Duodenal mucosa (tissue), 2 donors: Measurements from ENCODE around the gene CHADL.

Experiments
- H3K27ac ChIP-seq: one replicate; pipeline ENCODE4 v1.7.0; 2013; ENCODE audit warnings: low read depth, low read length
- H3K27me3 ChIP-seq, 2 donors: one replicate each; pipeline ENCODE4 v1.7.0; 2013; ENCODE audit warnings: low read length in 2 of 2, control low read depth in 1 of 2; ENCODE audit not compliant: insufficient read depth in 2 of 2, control insufficient read depth in 1 of 2
- H3K36me3 ChIP-seq, 2 donors: one replicate each; pipeline ENCODE4 v1.7.0; 2013; ENCODE audit warnings: low read length in 2 of 2, control low read depth in 1 of 2; ENCODE audit not compliant: insufficient read depth in 2 of 2, control insufficient read depth in 1 of 2
- H3K4me1 ChIP-seq, 2 donors: one replicate each; pipeline ENCODE4 v1.7.0; 2013; ENCODE audit warnings: low read length in 2 of 2, control low read depth in 1 of 2; ENCODE audit not compliant: insufficient read depth in 2 of 2, control insufficient read depth in 1 of 2
- H3K4me3 ChIP-seq, 2 donors: one replicate each; pipeline ENCODE4 v1.7.0; 2013; ENCODE audit warnings: low read length in 2 of 2, low read depth in 1 of 2
- H3K9ac ChIP-seq, 2 donors: one replicate each; pipeline ENCODE4 v1.7.0; 2013; ENCODE audit warnings: low read length in 2 of 2, low read depth in 1 of 2
- H3K9me3 ChIP-seq, 2 donors: one replicate each; pipeline ENCODE4 v1.7.0; 2013; ENCODE audit warnings: low read length in 2 of 2, control low read depth in 1 of 2; ENCODE audit not compliant: control insufficient read depth in 1 of 2

CHADL gene

DNA sequence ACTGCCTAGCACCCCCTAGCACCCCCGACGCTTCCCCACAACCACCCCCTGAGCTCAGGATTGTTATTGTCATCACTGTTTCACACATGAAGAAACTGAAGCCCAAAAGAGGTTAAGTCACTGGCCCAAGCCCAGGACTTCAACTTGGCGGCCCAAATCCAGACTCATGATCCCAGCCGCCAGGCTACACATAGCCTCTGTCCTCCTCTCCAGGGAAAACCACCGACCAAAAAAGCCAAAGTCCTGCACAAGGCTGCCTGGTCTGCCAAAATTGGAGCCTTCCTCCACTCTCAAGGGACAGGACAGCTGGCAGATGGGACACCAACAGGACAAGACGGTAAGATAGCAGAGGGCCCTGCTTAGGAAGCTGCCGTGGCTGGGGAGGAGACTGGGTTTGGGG lies 24.8 kb downstream of the CHADL start:
- Histone ChIP-seq H3K27me3 (no peaks in the 10 kb centered on the region), H3K4me3 (no peak overlapping the region), H3K36me3 (peaks cover 8 to 40% of the 10 kb centered on the region in 2 donors), H3K9ac (no peak overlapping the region), H3K4me1 (peaks cover 9 to 15% of the 10 kb centered on the region in 2 donors), H3K9me3 (no peaks in the 10 kb centered on the region), H3K27ac (no peak overlapping the region)

DNA sequence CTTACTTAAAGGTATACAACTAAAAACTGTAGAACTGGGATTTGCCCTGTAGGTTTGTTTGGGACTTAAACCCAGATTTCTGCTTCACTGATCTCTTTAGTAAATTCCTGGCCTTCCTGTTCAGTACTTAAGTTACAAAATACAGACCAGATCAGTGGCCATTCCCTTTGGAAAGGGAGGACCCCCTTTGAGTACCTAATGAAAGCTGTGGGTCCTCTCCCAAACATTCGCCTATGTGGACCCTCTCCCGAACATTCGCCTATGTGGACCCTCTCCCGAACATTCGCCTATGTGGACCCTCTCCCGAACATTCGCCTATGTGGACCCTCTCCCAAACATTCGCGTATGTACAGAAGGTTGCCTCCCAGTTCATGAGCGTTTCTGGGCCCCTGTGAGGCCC lies 25.3 kb downstream of the CHADL start:
- Histone ChIP-seq H3K4me1 (peaks cover 9 to 15% of the 10 kb centered on the region in 2 donors), H3K4me3 (no peak overlapping the region), H3K9ac (no peak overlapping the region), H3K27me3 (no peaks in the 10 kb centered on the region), H3K27ac (no peak overlapping the region), H3K36me3 (peaks cover 4 to 39% of the 10 kb centered on the region in 2 donors), H3K9me3 (no peaks in the 10 kb centered on the region)

DNA sequence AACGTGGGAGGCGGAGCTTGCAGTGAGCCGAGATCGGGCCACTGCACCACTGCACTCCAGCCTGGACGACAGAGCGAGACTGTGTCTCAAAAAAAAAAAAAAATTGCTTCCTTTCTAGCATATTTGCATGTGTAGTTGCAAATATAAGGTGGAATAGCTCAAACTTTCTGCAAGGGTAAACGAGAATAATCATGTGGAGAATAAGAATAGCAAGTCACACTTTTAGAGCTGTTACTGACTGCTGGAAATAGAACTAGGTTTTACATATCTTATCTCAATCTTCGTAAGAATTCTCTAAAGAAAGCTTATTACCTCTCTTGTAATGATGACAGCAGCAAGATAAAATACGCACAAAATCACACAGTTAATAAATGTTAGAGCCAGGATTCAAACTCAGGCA lies 34.0 kb downstream of the CHADL start:
- Histone ChIP-seq H3K4me3 (no peak overlapping the region), H3K27me3 (no peaks in the 10 kb centered on the region), H3K4me1 (peaks cover 0 to 16% of the 10 kb centered on the region in 2 donors), H3K27ac (no peak overlapping the region), H3K36me3 (peaks cover 4 to 12% of the 10 kb centered on the region in 2 donors), H3K9ac (no peak overlapping the region), H3K9me3 (no peaks in the 10 kb centered on the region)

DNA sequence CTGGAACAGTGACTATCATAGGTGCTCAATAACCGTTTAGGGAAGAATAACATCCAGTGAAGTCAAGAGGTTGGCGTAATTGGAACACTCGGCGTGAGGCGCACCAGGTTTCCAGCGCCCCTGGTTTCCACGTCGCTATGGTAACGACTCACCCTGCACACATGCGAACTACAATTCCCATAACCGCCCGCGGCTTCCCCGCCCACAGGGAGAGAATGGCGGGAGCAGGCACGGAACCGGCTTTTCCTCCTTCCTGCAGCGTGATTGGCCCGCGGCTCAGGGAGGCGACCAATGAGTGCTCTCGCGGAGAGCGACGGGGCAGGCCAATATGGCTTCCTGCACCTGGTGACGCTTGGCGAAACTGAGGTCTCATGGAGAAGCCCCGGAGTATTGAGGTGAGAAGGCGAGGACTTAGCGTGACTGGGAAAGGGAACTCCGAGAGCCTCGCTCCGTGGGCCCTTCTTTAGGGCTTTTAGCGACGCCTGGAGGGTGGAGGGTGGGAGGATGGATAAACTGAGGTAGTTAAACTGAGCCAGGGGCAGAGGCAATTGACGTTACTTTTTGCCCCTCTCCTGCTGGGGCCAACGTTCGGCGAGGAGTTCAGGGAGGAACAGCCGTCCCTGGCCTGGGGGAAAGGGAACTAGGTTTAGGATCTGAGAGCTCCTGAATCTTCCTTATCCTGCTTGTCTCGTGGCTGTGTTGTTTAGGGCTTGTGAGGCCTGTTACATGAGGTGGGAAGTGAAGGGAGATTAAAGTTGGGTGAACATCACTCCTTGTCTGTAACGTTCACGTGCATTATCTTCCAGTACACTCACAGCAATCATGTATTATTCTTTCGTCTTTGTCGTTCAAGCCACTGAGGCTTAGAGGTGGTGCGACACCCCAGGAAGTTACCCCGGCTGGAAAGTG lies 35.5 kb downstream of the CHADL start, which contains the start of gene L3MBTL2:
Gene L3MBTL2 (plus strand): TSS at position 321 of the 909 bp plus-strand sequence. CDS start 51 bp downstream, at position 372.
- peaks cover 4 to 6% of the 10 kb centered on the region in 2 donors for H3K36me3 ChIP-seq
- H3K4me3 ChIP-seq, result peak within 1 kb of the TSS; percentile 96 to 100
- H3K27me3 ChIP-seq, result no peaks in the 10 kb centered on the region
- peak within 1 kb of the TSS; percentile 86 to 93 for H3K9ac ChIP-seq
- H3K27ac ChIP-seq, result no peak within 1 kb of the TSS
- H3K9me3 ChIP-seq, result no peaks in the 10 kb centered on the region
- H3K4me1 ChIP-seq, result peaks cover 0 to 20% of the 10 kb centered on the region in 2 donors

DNA sequence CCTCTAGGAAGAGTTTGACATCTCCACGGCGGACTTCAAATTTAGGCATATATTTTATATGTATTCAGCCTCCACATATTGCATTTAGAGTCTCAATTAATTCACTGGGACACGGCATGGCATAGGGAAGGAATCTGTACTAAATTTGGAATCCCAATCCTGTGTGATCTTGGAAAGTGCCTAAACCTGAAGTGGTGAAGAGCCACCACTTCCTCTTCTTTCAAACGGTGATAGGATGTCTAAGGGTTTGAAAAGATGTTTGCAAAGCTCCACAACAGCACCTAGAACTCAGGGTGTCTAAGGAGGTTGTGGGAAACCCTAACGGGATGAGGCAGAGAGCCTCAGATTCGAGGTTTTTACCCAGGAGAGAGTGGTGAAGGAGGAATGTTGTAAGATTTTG lies 36.7 kb downstream of the CHADL start:
- Histone ChIP-seq H3K36me3 (no peaks in the 10 kb centered on the region), H3K4me3 (no peak overlapping the region), H3K27ac (no peak overlapping the region), H3K9ac (no peak overlapping the region), H3K9me3 (no peaks in the 10 kb centered on the region), H3K4me1 (peaks cover 0 to 20% of the 10 kb centered on the region in 2 donors), H3K27me3 (no peaks in the 10 kb centered on the region)

DNA sequence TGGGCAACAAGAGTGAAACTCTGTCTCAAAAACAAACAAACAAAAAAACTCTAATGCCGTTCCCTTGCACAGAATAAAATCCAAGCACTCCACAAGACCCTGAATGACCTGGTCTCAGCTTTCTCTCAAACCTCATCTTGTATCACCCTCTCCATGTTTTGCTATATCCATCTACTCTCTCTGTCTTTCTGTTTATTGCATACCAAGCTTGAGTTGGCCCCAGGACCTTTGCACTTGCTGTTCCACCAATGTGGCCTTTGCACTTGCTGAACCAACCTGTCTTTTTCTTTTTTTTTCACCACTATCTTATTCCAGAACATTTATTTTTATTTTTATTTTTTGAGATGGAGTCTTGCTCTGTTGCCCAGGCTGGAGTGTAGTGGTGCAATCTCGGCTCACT lies 37.6 kb downstream of the CHADL start:
- Histone ChIP-seq H3K36me3 (no peaks in the 10 kb centered on the region), H3K27me3 (no peaks in the 10 kb centered on the region), H3K9ac (no peak overlapping the region), H3K27ac (no peak overlapping the region), H3K4me1 (peaks cover 3 to 30% of the 10 kb centered on the region in 2 donors), H3K9me3 (no peaks in the 10 kb centered on the region), H3K4me3 (no peak overlapping the region)

DNA sequence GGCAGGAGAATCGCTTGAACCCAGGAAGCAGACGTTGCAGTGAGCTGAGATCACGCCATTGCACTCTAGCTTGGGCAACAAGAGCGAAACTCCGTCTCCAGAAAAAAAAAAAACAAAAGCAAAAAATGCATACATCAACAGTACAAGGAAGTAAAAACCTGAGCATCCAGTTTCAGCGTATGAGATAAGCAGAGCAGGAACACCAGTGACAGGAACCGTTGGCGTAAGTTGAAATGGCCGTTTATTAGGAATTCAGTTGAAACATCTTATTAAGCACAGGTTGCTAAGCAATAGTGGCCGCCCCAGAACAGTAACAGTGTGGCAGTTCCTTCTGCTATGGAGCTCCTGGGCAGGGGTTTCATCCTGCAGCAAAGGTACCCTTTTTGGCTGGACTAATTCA lies 39.6 kb downstream of the CHADL start:
- Histone ChIP-seq H3K4me3 (no peak overlapping the region), H3K9me3 (no peaks in the 10 kb centered on the region), H3K36me3 (no peaks in the 10 kb centered on the region), H3K27ac (no peak overlapping the region), H3K27me3 (no peaks in the 10 kb centered on the region), H3K9ac (no peak overlapping the region), H3K4me1 (peaks cover 3 to 37% of the 10 kb centered on the region in 2 donors)

DNA sequence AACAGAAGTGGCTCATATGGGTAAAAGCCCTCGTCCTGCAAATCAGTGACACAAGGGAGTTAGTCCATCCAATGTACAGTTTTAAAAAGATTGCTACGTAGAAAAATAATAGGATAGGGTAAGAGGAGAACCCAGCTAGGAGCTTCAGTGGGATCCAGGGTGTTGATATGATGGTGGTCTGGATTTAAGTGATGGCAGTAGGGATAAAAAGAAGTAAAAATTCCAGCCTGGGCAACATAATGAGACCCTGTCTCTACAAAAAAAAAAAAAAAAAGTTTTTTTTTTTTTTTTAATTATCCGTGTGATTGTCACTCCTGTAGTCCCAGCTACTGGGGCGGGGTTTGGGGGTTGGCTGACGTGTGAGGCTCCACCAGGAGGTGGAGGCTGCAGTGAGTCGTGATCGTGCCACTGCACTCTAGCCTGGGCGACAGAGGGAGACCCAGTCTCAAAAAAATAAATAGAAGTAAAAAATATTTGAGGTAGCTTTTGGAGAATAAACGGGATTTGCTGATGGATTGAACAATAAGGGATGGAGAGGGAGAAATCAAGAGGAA lies 42.6 kb downstream of the CHADL start:
- Histone ChIP-seq H3K27me3 (no peaks in the 10 kb centered on the region), H3K9ac (peak overlapping the region; percentile 19 to 55), H3K36me3 (no peaks in the 10 kb centered on the region), H3K27ac (no peak overlapping the region), H3K4me1 (peaks cover 3 to 24% of the 10 kb centered on the region in 2 donors), H3K9me3 (no peaks in the 10 kb centered on the region), H3K4me3 (peak overlapping the region; percentile 81 to 87)

DNA sequence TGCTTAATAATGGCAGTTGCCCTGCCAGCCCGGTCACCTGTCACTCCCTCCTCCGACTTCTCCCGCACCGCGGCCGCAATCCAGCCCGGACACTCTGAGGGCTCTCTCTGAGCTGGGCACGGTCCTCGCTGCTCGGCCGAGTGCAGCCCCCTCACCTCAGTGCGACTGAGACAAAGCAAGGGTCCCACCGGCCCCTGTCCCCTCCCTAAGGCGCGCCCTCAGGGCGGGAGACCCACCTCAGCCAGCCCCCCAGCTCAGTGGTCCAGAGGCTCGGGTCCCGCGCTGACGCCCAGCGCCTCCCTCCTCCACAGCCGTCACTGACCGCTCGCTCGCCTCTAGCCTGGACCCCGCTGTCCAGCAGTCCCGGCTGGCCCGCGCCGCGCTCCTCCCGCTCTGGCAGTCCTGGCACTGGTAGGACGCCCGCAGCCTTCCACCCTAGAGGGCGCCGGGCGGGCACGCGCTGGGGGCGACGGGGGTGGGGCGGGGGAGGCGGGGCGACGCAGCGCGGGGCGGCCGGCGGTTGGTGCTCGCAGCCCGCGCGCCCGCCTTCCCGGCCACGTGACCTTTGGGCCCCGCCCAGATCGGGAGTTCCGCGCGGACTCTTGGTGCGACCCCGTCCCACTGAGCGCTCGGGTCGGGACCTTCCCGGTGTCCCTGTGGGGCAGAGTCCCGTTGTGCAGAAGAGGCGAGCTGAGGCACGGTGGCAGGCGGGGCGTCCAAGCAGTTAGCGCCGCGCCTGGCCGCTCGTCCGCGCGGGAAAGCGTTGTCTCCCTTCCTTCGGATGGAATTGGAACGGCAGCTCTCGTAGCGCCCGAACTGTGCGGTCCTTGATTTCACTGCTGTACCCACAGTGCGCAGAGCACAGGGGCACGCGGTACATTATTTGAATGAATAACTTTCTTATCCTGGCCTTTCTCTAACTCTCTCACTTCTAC lies 43.4 kb downstream of the CHADL start:
- Histone ChIP-seq H3K9ac (peak overlapping the region; percentile 33 to 60), H3K9me3 (no peaks in the 10 kb centered on the region), H3K36me3 (no peaks in the 10 kb centered on the region), H3K4me1 (peaks cover 3 to 24% of the 10 kb centered on the region in 2 donors), H3K27ac (no peak overlapping the region), H3K4me3 (peak overlapping the region; percentile 81 to 87), H3K27me3 (no peaks in the 10 kb centered on the region)
